AG08396 (cell line): ENCODE results near the gene SCD5.
"Not testable (repeated sequence)": the region's sequence is repeated elsewhere in the genome, so short reads cannot be mapped to it uniquely, and the experiment has no call there.

Experiments
- DNase-seq: peaks from one replicate; pipeline ENCODE4 v3.0.0; 2012; ENCODE audit warnings: low spot score, mixed read lengths

SCD5 gene

GRCh38 chr4:82798168-82799005 lies at the start of gene SCD5:
Gene SCD5 (minus strand): TSS chr4:82798796. CDS start chr4:82798537, 259 bp downstream.
- peak; percentile 92 for DNase-seq

- DNase-seq, result no peak
Observed at GRCh38 chr4:82842593-82842992, 44.0 kb upstream of the SCD5 start.

- no peak for DNase-seq
Observed at GRCh38 chr4:82839624-82840023, 41.0 kb upstream of the SCD5 start.

- DNase-seq, result peak; percentile 66
Observed at GRCh38 chr4:82833696-82834313, 35.2 kb upstream of the SCD5 start.

GRCh38 chr4:82833060-82833459 lies 34.5 kb upstream of the SCD5 start:
- not testable (repeated sequence) for DNase-seq

GRCh38 chr4:82825425-82825824 lies 26.8 kb upstream of the SCD5 start:
- no peak for DNase-seq

GRCh38 chr4:82823062-82823461 lies 24.5 kb upstream of the SCD5 start:
- DNase-seq, result no peak

- no peak for DNase-seq
Observed at GRCh38 chr4:82820689-82821088, 22.1 kb upstream of the SCD5 start.

- no peak for DNase-seq
Observed at GRCh38 chr4:82818664-82819662, 20.4 kb upstream of the SCD5 start.

- DNase-seq, result not testable (repeated sequence)
Observed at GRCh38 chr4:82816874-82817273, 18.3 kb upstream of the SCD5 start.

GRCh38 chr4:82814034-82814433 lies 15.4 kb upstream of the SCD5 start:
- no peak for DNase-seq

- no peak for DNase-seq
Observed at GRCh38 chr4:82811838-82812341, 13.3 kb upstream of the SCD5 start.

GRCh38 chr4:82811392-82811791 lies 12.8 kb upstream of the SCD5 start:
- DNase-seq, result no peak

- DNase-seq, result no peak
Observed at GRCh38 chr4:82810176-82810575, 11.6 kb upstream of the SCD5 start.

- no peak for DNase-seq
Observed at GRCh38 chr4:82809619-82810018, 11.0 kb upstream of the SCD5 start.

GRCh38 chr4:82803746-82804145 lies 5.2 kb upstream of the SCD5 start:
- DNase-seq, result no peak

- DNase-seq, result no peak
Observed at GRCh38 chr4:82802911-82803310, 4.3 kb upstream of the SCD5 start.

- DNase-seq, result no peak
Observed at GRCh38 chr4:82801910-82802521, 3.4 kb upstream of the SCD5 start.

- DNase-seq, result no peak
Observed at GRCh38 chr4:82799006-82799881, 648 bp upstream of the SCD5 start.

GRCh38 chr4:82797405-82798111 lies 1.0 kb downstream of the SCD5 start:
- peak; percentile 44 for DNase-seq
